ENCODE data around the gene ABCC2.

The ABCC2 gene

GRCh38 chr10:99760321-99760720 lies 22.1 kb upstream of the ABCC2 start:
- H3K4me1 Mint-ChIP-seq = peaks cover 0 to 9% of the 10 kb centered on the region in 2 donors
- H3K27ac Mint-ChIP-seq = no peak overlapping the region
- no peaks in the 10 kb centered on the region for H3K27me3 Mint-ChIP-seq
- no peak for ATAC-seq (replicated peaks)
- peaks cover 0 to 5% of the 10 kb centered on the region in 2 donors for H3K9me3 Mint-ChIP-seq
- H3K36me3 Mint-ChIP-seq = peaks cover 62 to 67% of the 10 kb centered on the region in 2 donors
- H3K4me3 Mint-ChIP-seq = no peak overlapping the region
- no peak for DNase-seq

GRCh38 chr10:99761365-99761764 lies 21.1 kb upstream of the ABCC2 start:
- no peak for ATAC-seq (replicated peaks)

GRCh38 chr10:99765672-99766301 lies 16.7 kb upstream of the ABCC2 start:
- H3K4me1 Mint-ChIP-seq = peaks cover 0 to 17% of the 10 kb centered on the region in 2 donors
- H3K9me3 Mint-ChIP-seq = peaks cover 0 to 5% of the 10 kb centered on the region in 2 donors
- H3K27ac Mint-ChIP-seq = no peak overlapping the region
- no peaks in the 10 kb centered on the region for H3K27me3 Mint-ChIP-seq
- DNase-seq (no peak), ATAC-seq (replicated peaks) (peak; percentile 31 to 33)
- peaks cover 30% of the 10 kb centered on the region in 2 donors for H3K36me3 Mint-ChIP-seq
- no peak overlapping the region for H3K4me3 Mint-ChIP-seq

More at GRCh38 chr10:99761365-99761764, 21.1 kb upstream of the ABCC2 start:
- DNase-seq = no peak
- H3K27ac Mint-ChIP-seq = no peak overlapping the region
- peaks cover 0 to 17% of the 10 kb centered on the region in 2 donors for H3K4me1 Mint-ChIP-seq
- peaks cover 59 to 67% of the 10 kb centered on the region in 2 donors for H3K36me3 Mint-ChIP-seq
- H3K4me3 Mint-ChIP-seq = no peak overlapping the region
- H3K9me3 Mint-ChIP-seq = peaks cover 0 to 5% of the 10 kb centered on the region in 2 donors
- no peaks in the 10 kb centered on the region for H3K27me3 Mint-ChIP-seq

GRCh38 chr10:99766302-99766681 lies 16.1 kb upstream of the ABCC2 start:
- H3K36me3 Mint-ChIP-seq = peaks cover 25% of the 10 kb centered on the region in 2 donors
- H3K27ac Mint-ChIP-seq = no peak overlapping the region
- no peaks in the 10 kb centered on the region for H3K27me3 Mint-ChIP-seq
- H3K9me3 Mint-ChIP-seq = peaks cover 0 to 5% of the 10 kb centered on the region in 2 donors
- H3K4me3 Mint-ChIP-seq = no peak overlapping the region
- DNase-seq (no peak), ATAC-seq (replicated peaks) (peak in 1 of 2 donors; percentile 23)
- H3K4me1 Mint-ChIP-seq = peaks cover 0 to 17% of the 10 kb centered on the region in 2 donors

- ATAC-seq (replicated peaks) = no peak
- Mint-ChIP-seq H3K4me1 (peaks cover 0 to 17% of the 10 kb centered on the region in 2 donors), H3K4me3 (no peak overlapping the region), H3K27me3 (no peaks in the 10 kb centered on the region), H3K9me3 (no peaks in the 10 kb centered on the region), H3K27ac (no peak overlapping the region), H3K36me3 (peaks cover 13 to 14% of the 10 kb centered on the region in 2 donors)
- DNase-seq = no peak
Observed at GRCh38 chr10:99767901-99768300, 14.5 kb upstream of the ABCC2 start.

GRCh38 chr10:99768556-99768955 lies 13.9 kb upstream of the ABCC2 start:
- peaks cover 0 to 17% of the 10 kb centered on the region in 2 donors for H3K4me1 Mint-ChIP-seq
- no peak overlapping the region for H3K27ac Mint-ChIP-seq
- no peak for DNase-seq
- H3K36me3 Mint-ChIP-seq = peaks cover 7 to 11% of the 10 kb centered on the region in 2 donors
- H3K4me3 Mint-ChIP-seq = no peak overlapping the region
- no peaks in the 10 kb centered on the region for H3K27me3 Mint-ChIP-seq
- no peak for ATAC-seq (replicated peaks)
- H3K9me3 Mint-ChIP-seq = no peaks in the 10 kb centered on the region

GRCh38 chr10:99769706-99770105 lies 12.7 kb upstream of the ABCC2 start:
- ATAC-seq (replicated peaks) = no peak
- Mint-ChIP-seq H3K9me3 (no peaks in the 10 kb centered on the region), H3K36me3 (peaks cover 0 to 3% of the 10 kb centered on the region in 2 donors), H3K4me3 (no peak overlapping the region), H3K4me1 (peaks cover 0 to 11% of the 10 kb centered on the region in 2 donors), H3K27ac (no peak overlapping the region), H3K27me3 (no peaks in the 10 kb centered on the region)
- DNase-seq = no peak

GRCh38 chr10:99770408-99771045 lies 11.9 kb upstream of the ABCC2 start:
- H3K27ac Mint-ChIP-seq = no peak overlapping the region
- H3K4me1 Mint-ChIP-seq = peaks cover 0 to 7% of the 10 kb centered on the region in 2 donors
- no peaks in the 10 kb centered on the region for H3K27me3 Mint-ChIP-seq
- H3K9me3 Mint-ChIP-seq = no peaks in the 10 kb centered on the region
- no peak for DNase-seq
- H3K4me3 Mint-ChIP-seq = no peak overlapping the region
- ATAC-seq (replicated peaks) = no peak
- H3K36me3 Mint-ChIP-seq = peaks cover 0 to 3% of the 10 kb centered on the region in 2 donors

GRCh38 chr10:99775850-99776249 lies 6.6 kb upstream of the ABCC2 start:
- ATAC-seq (replicated peaks) = no peak
- no peaks in the 10 kb centered on the region for H3K9me3 Mint-ChIP-seq
- no peak overlapping the region for H3K27ac Mint-ChIP-seq
- H3K4me1 Mint-ChIP-seq = peaks cover 23 to 34% of the 10 kb centered on the region in 2 donors
- no peak overlapping the region for H3K4me3 Mint-ChIP-seq
- H3K27me3 Mint-ChIP-seq = no peaks in the 10 kb centered on the region
- peaks cover 2 to 6% of the 10 kb centered on the region in 2 donors for H3K36me3 Mint-ChIP-seq
- no peak for DNase-seq

GRCh38 chr10:99777918-99778714 lies 4.3 kb upstream of the ABCC2 start:
- ATAC-seq (replicated peaks) = no peak
- H3K4me3 Mint-ChIP-seq = peak overlapping the region; percentile 43 to 55
- peaks cover 2 to 10% of the 10 kb centered on the region in 2 donors for H3K36me3 Mint-ChIP-seq
- no peak overlapping the region for H3K27ac Mint-ChIP-seq
- H3K27me3 Mint-ChIP-seq = no peaks in the 10 kb centered on the region
- DNase-seq = no peak
- H3K4me1 Mint-ChIP-seq = peaks cover 23 to 34% of the 10 kb centered on the region in 2 donors
- no peaks in the 10 kb centered on the region for H3K9me3 Mint-ChIP-seq

- peak; percentile 76 to 82 for ATAC-seq (replicated peaks)
- peaks cover 23 to 34% of the 10 kb centered on the region in 2 donors for H3K4me1 Mint-ChIP-seq
- no peak overlapping the region for H3K4me3 Mint-ChIP-seq
- no peaks in the 10 kb centered on the region for H3K9me3 Mint-ChIP-seq
- DNase-seq = no peak
- no peaks in the 10 kb centered on the region for H3K27me3 Mint-ChIP-seq
- H3K36me3 Mint-ChIP-seq = peaks cover 2 to 11% of the 10 kb centered on the region in 2 donors
- H3K27ac Mint-ChIP-seq = no peak overlapping the region
Observed at GRCh38 chr10:99779335-99779734, 3.1 kb upstream of the ABCC2 start.

- DNase-seq (no peak), ATAC-seq (replicated peaks) (no peak)
- H3K36me3 Mint-ChIP-seq = peaks cover 2 to 24% of the 10 kb centered on the region in 2 donors
- H3K9me3 Mint-ChIP-seq = no peaks in the 10 kb centered on the region
- H3K27me3 Mint-ChIP-seq = no peaks in the 10 kb centered on the region
- peaks cover 19 to 26% of the 10 kb centered on the region in 2 donors for H3K4me1 Mint-ChIP-seq
- H3K4me3 Mint-ChIP-seq = no peak overlapping the region
- H3K27ac Mint-ChIP-seq = no peak overlapping the region
Observed at GRCh38 chr10:99781734-99782429, 558 bp upstream of the ABCC2 start.

GRCh38 chr10:99784016-99784726 lies 1.7 kb downstream of the ABCC2 start:
- H3K4me1 Mint-ChIP-seq = peaks cover 4 to 5% of the 10 kb centered on the region in 2 donors

More at GRCh38 chr10:99784016-99784726, 1.7 kb downstream of the ABCC2 start:
- peaks cover 4 to 34% of the 10 kb centered on the region in 2 donors for H3K36me3 Mint-ChIP-seq
- no peak for ATAC-seq (replicated peaks)
- H3K27ac Mint-ChIP-seq = no peak overlapping the region
- H3K4me3 Mint-ChIP-seq = no peak overlapping the region
- no peaks in the 10 kb centered on the region for H3K27me3 Mint-ChIP-seq
- DNase-seq = no peak
- no peaks in the 10 kb centered on the region for H3K9me3 Mint-ChIP-seq

Data from stimulated activated naive B cell treated with anti-CD40 and anti-IgM and Interleukin-4, amounts not matched to agents 10 μg/mL and 1 μg/mL and 100 μg/mL, for 72 hours (primary cell).